MCF 10A (cell line): ENCODE data around the gene ADAMTSL3. TPM values are rescaled to one million over a fixed set of nuclear protein-coding genes. Genes with fewer than 3 reads are reported as not detected.
"Not testable (repeated sequence)": the region's sequence is repeated elsewhere in the genome, so short reads cannot be mapped to it uniquely, and the experiment has no call there.

ENCODE experiments used
- BruUV-seq: library from RNA; stranded (reverse); fragments of 400-500 nt; replicated peaks from 2 replicates; lab custom pipeline; 2021; lab: Mats Ljungman, UMichigan
- CTCF ChIA-PET: fragments of 300-600 bp; sonication (Branson Sonifier 250); formaldehyde crosslinking; extraction: SDS; loops from one replicate; lab custom pipeline; 2021; ENCODE audit warnings: antibody characterized with exemption, inconsistent platforms; lab: Yijun Ruan, JAX
- POLR2A ChIA-PET: fragments of 300-600, 350-650 bp; sonication (Branson Sonifier 250); formaldehyde crosslinking; extraction: SDS; loops from one replicate; lab custom pipeline; 2020; ENCODE audit warnings: antibody characterized with exemption, inconsistent platforms; lab: Yijun Ruan, JAX
- DNase-seq: peaks from one replicate; pipeline ENCODE4 v3.0.0-alpha.2; 2018; ENCODE audit not compliant: unreplicated experiment
- H3K27ac Mint-ChIP-seq: one replicate; pipeline ENCODE4 v1.8.0; 2022; ENCODE audit warnings: mild to moderate bottlenecking, low read depth, mixed read lengths; ENCODE audit not compliant: unreplicated experiment
- H3K27me3 Mint-ChIP-seq: one replicate; pipeline ENCODE4 v1.8.0; 2022; ENCODE audit warnings: mixed read lengths; ENCODE audit not compliant: insufficient read depth, unreplicated experiment
- H3K36me3 Mint-ChIP-seq: one replicate; pipeline ENCODE4 v1.8.0; 2022; ENCODE audit warnings: mild to moderate bottlenecking, moderate library complexity, mixed read lengths; ENCODE audit not compliant: insufficient read depth, unreplicated experiment
- H3K4me1 Mint-ChIP-seq: one replicate; pipeline ENCODE4 v1.8.0; 2022; ENCODE audit warnings: mixed read lengths; ENCODE audit not compliant: insufficient read depth, unreplicated experiment
- H3K4me3 Mint-ChIP-seq: one replicate; pipeline ENCODE4 v1.8.0; 2022; ENCODE audit warnings: mild to moderate bottlenecking, moderate library complexity, mixed read lengths; ENCODE audit not compliant: unreplicated experiment
- H3K9me3 Mint-ChIP-seq: one replicate; pipeline ENCODE4 v1.8.0; 2022; ENCODE audit warnings: mixed read lengths; ENCODE audit not compliant: unreplicated experiment
- CTCF ChIP-seq: fragments of 200-600 bp; IDR thresholded peaks from one replicate; pipeline ENCODE4 v1.8.0; 2022; ENCODE audit warnings: antibody characterized with exemption, mild to moderate bottlenecking; ENCODE audit not compliant: unreplicated experiment
- intact Hi-C: fragments of 100-400 bp; cut with micrococcal nuclease; formaldehyde crosslinking; loops from 2 replicates; pipeline ENCODE4 v1.14.1; 2022
- total RNA-seq: library from RNA; stranded (reverse); gene quantifications from 2 replicates; pipeline ENCODE4 v1.2.3, GENCODE V29; 2022

Gene ADAMTSL3
- total RNA-seq, 1 experiment from 2014 or later = 1.2 TPM

GRCh38 chr15:84079885-84080777 lies 426.2 kb downstream of the ADAMTSL3 start:
- ChIA-PET CTCF (no interaction called here), POLR2A (no interaction called here)
- Mint-ChIP-seq H3K4me3 (no peak overlapping the region), H3K9me3 (peaks cover 7% of the 10 kb centered on the region), H3K36me3 (no peaks in the 10 kb centered on the region), H3K27ac (no peak overlapping the region), H3K4me1 (peaks cover 13% of the 10 kb centered on the region), H3K27me3 (no peaks in the 10 kb centered on the region)
- no TSS peak for BruUV-seq
- TF ChIP-seq CTCF = no peak
- intact Hi-C loops = no loop called here
- DNase-seq = no peak

GRCh38 chr15:84080778-84081084 lies 426.8 kb downstream of the ADAMTSL3 start:
- intact Hi-C loops, POLR2A ChIA-PET, CTCF ChIA-PET, H3K4me3 Mint-ChIP-seq, H3K27ac Mint-ChIP-seq, H3K36me3 Mint-ChIP-seq, H3K27me3 Mint-ChIP-seq, H3K9me3 Mint-ChIP-seq, BruUV-seq: not testable (repeated sequence)
- peak; percentile 56 for DNase-seq
- peaks cover 13% of the 10 kb centered on the region for H3K4me1 Mint-ChIP-seq

GRCh38 chr15:84081391-84082168 lies 427.7 kb downstream of the ADAMTSL3 start:
- no peak overlapping the region for H3K27ac Mint-ChIP-seq
- peaks cover 13% of the 10 kb centered on the region for H3K4me1 Mint-ChIP-seq
- CTCF ChIA-PET = interaction anchor here (0.8 kb wide), 1 partner anchor 13 kb away, joined by 3 read pairs; no protein-coding TSS in a partner anchor
- no peak overlapping the region for H3K4me3 Mint-ChIP-seq
- peaks cover 7% of the 10 kb centered on the region for H3K9me3 Mint-ChIP-seq
- BruUV-seq = no TSS peak
- POLR2A ChIA-PET = interaction anchor here (0.6 kb wide), 1 partner anchor 17 kb away, joined by 3 read pairs; no protein-coding TSS in a partner anchor
- TF ChIP-seq CTCF = no peak
- intact Hi-C loops = no loop called here
- DNase-seq = no peak
- H3K36me3 Mint-ChIP-seq = no peaks in the 10 kb centered on the region
- H3K27me3 Mint-ChIP-seq = no peaks in the 10 kb centered on the region

DNA sequence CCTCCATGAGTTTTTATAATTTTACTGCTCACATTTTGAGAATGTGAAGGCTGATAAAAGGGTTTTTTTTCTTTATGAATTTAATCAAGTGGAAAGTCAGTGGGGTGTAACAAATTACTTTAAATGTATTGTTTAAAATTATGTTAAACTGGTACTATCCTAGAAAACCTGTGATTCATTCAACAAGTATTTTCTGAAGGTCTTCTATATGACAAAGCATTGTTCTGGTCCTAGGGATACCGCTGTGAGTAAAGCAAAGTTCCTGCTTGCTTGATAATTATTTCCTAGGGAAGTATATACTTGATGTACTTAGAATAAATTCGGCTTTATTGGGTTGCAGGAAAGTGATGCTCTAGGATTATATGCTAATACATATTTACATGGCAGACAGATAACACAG lies 428.8 kb downstream of the ADAMTSL3 start:
- Mint-ChIP-seq H3K9me3 (peaks cover 7% of the 10 kb centered on the region), H3K4me1 (peaks cover 13% of the 10 kb centered on the region), H3K4me3 (no peak overlapping the region), H3K27ac (no peak overlapping the region), H3K36me3 (no peaks in the 10 kb centered on the region), H3K27me3 (no peaks in the 10 kb centered on the region)
- BruUV-seq = no TSS peak
- no peak for DNase-seq
- ChIA-PET POLR2A (no interaction called here), CTCF (interaction anchor here (0.6 kb wide), 1 partner anchor 311 kb away, joined by 3 read pairs; no protein-coding TSS in a partner anchor)
- intact Hi-C loops = no loop called here
- no peak for TF ChIP-seq CTCF

DNA sequence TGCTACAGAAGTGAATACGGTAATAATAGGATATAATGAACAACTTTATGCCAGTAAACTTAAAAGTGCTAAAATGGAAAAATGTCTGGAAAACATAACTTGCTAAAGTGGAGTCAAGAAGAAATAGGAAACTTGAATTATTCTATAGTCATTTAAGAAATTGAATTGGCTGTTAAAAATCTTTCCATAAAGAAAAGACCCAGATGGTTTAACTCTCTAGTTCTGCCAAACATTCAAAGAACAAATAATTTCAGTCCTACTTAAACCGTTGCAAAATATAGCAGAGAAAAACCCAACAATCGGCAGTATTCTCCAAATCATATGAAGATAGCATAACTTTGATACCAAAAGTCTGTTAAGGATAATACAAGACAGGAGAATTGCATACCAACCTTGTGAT lies 432.1 kb downstream of the ADAMTSL3 start:
- H3K27ac Mint-ChIP-seq, CTCF ChIA-PET, POLR2A ChIA-PET, DNase-seq, H3K4me3 Mint-ChIP-seq, H3K27me3 Mint-ChIP-seq, intact Hi-C loops, H3K4me1 Mint-ChIP-seq, H3K36me3 Mint-ChIP-seq, BruUV-seq, H3K9me3 Mint-ChIP-seq: not testable (repeated sequence)
